Kidney epithelial cell (primary cell): ENCODE measurements around the gene MYORG. TPM values are rescaled to one million over a fixed set of nuclear protein-coding genes. Genes with fewer than 3 reads are reported as not detected.
"Not testable (repeated sequence)": the region's sequence is repeated elsewhere in the genome, so short reads cannot be mapped to it uniquely, and the experiment has no call there.

Source experiments
- DNase-seq: peaks from one replicate; pipeline ENCODE4 v3.0.0-alpha.2; 2010; ENCODE audit warnings: low read depth
- H3K27me3 ChIP-seq: 2 replicates; pipeline ENCODE4 v1.6.0; 2011; ENCODE audit warnings: low read length; ENCODE audit not compliant: control insufficient read depth, insufficient read depth
- H3K36me3 ChIP-seq: 2 replicates; pipeline ENCODE4 v1.5.1; 2011; ENCODE audit warnings: low read length; ENCODE audit not compliant: control insufficient read depth, insufficient read depth
- H3K4me3 ChIP-seq: 2 replicates; pipeline ENCODE4 v1.5.1; 2011; ENCODE audit warnings: low read depth, mild to moderate bottlenecking, control low read depth, low read length
- total RNA-seq: library from RNA; depleted of rRNA; stranded (reverse); fragments of >200 nt; gene quantifications from 2 replicates; pipeline ENCODE4 v1.2.3, GENCODE V29; 2015
- TF ChIP-seq, protein P1 (sequence below): IDR thresholded peaks from 2 replicates; pipeline ENCODE4 v1.5.1; 2011; ENCODE audit warnings: mild to moderate bottlenecking, moderate library complexity, low read length, control low read depth, inconsistent platforms; ENCODE audit not compliant: insufficient read depth, poor library complexity, severe bottlenecking

The MYORG gene
- total RNA-seq, 1 donor from 2014 or later = 3.8 TPM

DNA sequence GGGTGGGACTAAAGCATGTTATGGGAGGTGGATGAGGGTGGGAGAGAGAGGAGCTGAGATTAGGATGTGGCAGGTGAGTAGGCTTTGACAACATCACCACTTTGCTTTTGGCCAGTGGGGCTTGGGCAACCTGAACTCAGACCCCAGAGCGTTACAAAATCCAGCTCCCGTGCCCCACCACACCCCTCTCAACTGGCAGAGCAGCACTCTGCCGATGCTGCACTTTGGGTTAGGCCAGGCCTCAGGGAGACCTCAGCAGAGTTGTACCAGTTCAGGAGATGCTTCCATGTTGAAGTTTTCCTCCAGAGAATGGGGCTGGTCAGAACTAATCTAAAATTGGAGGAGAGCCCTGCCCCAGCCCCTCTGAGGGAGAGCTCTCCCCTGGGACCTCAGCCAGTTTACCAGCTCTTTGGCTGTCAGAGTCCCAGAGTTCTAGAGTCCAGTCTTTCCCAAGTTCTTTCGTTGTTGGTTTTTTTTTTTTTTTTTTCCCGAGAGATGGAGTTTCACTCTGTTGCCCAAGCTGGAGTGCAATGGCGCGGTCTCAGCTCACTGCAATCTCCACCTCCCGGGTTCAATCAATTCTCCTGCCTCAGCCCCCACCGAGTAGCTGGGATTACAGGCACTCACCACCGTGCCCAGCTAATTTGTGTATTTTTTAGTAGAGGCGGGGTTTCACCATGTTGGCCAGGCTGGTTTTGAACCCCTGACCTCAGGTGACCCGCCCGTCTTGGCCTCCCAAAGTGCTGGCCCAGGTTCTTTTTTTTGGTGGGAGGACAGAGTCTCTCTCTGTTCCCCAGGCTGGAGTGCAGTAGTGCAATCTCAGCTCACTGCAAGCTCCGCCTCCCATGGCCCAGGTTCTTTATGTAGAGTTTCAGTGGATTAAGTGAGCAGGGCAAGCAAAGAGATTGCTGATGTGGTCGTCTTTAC, 29.6 kb downstream of the MYORG start:
- no peak for DNase-seq
- H3K36me3 ChIP-seq = no peaks in the 10 kb centered on the region
- no peak overlapping the region for H3K4me3 ChIP-seq
- no peaks in the 10 kb centered on the region for H3K27me3 ChIP-seq
- TF ChIP-seq, protein P1, sequence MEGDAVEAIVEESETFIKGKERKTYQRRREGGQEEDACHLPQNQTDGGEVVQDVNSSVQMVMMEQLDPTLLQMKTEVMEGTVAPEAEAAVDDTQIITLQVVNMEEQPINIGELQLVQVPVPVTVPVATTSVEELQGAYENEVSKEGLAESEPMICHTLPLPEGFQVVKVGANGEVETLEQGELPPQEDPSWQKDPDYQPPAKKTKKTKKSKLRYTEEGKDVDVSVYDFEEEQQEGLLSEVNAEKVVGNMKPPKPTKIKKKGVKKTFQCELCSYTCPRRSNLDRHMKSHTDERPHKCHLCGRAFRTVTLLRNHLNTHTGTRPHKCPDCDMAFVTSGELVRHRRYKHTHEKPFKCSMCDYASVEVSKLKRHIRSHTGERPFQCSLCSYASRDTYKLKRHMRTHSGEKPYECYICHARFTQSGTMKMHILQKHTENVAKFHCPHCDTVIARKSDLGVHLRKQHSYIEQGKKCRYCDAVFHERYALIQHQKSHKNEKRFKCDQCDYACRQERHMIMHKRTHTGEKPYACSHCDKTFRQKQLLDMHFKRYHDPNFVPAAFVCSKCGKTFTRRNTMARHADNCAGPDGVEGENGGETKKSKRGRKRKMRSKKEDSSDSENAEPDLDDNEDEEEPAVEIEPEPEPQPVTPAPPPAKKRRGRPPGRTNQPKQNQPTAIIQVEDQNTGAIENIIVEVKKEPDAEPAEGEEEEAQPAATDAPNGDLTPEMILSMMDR = no peak

DNA sequence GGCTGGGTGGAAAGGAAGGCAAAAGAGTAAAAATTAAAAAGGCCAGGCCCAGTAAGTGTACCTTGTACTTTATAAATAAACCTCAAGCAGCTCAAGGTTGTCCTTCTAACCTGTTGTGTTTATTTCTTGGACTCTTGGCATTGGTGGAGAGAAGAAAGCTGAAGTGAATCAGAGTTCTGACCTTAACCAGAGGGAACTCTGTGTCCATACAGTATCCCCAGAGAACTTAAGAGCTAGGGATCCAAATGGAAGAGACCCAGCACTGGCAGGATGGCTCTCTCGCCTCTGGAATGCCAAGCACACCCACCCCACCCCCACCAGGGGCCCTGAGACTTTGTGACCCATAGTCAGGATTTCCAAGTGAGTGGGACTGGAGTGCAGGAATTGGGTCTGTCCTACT, 33.1 kb downstream of the MYORG start:
- H3K36me3 ChIP-seq = peaks cover 2% of the 10 kb centered on the region
- H3K27me3 ChIP-seq = no peaks in the 10 kb centered on the region
- no peak for DNase-seq
- TF ChIP-seq, protein P1 = no peak
- H3K4me3 ChIP-seq = no peak overlapping the region

DNA sequence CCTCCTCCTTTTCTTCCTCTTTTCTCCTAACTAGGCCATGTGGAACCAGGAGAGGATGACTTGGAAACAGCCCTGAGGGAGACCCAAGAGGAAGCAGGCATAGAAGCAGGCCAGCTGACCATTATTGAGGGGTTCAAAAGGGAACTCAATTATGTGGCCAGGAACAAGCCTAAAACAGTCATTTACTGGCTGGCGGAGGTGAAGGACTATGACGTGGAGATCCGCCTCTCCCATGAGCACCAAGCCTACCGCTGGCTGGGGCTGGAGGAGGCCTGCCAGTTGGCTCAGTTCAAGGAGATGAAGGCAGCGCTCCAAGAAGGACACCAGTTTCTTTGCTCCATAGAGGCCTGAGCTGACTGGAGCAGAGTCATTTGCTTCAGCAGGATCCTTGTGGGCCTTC, 33.6 kb downstream of the MYORG start:
- TF ChIP-seq, protein P1 = no peak
- no peaks in the 10 kb centered on the region for H3K27me3 ChIP-seq
- DNase-seq = no peak
- H3K4me3 ChIP-seq = no peak overlapping the region
- H3K36me3 ChIP-seq = peaks cover 3% of the 10 kb centered on the region

DNA sequence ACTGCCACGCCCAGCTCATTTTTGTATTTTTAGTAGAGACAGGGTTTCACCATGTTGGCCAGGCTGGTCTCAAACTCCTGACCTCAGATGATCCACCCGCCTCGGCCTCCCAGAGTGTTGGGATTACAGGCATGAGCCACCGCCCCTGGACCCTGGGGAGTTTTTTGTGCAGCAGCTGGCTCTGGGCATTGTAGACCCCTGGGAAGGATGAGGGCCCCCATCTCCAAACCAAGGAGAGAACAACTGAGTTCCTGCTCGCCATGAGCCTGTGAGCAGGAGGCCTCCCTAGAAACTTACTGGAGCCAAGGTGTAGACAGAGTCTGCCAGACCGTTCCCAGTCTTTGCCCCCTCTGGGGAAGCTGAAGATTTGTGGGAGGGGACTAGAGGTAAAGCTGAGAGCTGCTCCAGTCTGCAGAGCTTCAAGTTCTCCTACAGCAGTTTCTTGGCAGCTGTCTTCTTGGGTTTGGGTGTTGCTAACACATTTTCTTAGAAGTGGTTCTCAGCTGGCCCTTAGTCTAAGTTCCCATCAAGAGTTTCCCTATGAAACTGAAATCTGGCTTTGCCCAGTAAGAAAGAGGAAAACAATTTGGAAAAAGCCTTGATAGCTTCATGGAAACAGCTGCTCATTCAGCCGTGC, 34.9 kb downstream of the MYORG start:
- peaks cover 3% of the 10 kb centered on the region for H3K36me3 ChIP-seq
- no peak for DNase-seq
- H3K27me3 ChIP-seq = no peaks in the 10 kb centered on the region
- H3K4me3 ChIP-seq = no peak overlapping the region
- TF ChIP-seq, protein P1 = no peak

DNA sequence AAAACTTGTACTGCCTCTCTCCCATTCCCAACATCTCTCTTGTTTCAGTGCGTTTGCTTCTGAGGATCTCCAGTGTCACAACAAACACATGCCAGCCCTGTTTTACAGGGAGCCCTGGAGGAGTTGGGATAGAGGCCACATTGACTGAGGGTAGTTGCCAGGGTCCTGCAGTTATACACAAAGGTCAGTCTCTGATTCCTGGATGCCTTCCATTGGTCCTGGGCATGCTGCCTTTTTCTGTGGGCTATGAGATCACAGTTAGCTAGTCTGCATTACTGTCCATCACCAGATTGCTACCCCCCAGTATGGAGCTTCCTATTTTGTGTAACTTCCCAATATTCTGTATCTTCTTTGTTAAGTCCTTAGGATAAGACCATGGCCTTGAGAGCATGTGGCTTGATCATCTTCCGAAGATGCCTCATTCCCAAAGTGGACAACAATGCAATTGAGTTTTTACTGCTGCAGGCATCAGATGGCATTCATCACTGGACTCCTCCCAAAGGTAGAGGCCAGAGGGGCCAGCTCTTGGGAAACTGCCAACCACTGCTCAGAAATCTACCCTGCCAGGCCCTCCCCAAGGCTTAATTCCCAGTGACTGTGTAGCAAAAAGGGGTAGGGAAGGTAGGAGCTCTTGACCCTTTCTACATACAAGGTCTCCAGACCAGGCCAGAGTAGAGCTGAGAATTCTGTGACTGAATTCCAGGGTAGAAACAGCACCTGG, 37.9 kb downstream of the MYORG start:
- TF ChIP-seq, protein P1 = no peak
- no peak for DNase-seq
- Histone ChIP-seq H3K36me3 (peaks cover 3% of the 10 kb centered on the region), H3K27me3 (no peaks in the 10 kb centered on the region), H3K4me3 (no peak overlapping the region)

DNA sequence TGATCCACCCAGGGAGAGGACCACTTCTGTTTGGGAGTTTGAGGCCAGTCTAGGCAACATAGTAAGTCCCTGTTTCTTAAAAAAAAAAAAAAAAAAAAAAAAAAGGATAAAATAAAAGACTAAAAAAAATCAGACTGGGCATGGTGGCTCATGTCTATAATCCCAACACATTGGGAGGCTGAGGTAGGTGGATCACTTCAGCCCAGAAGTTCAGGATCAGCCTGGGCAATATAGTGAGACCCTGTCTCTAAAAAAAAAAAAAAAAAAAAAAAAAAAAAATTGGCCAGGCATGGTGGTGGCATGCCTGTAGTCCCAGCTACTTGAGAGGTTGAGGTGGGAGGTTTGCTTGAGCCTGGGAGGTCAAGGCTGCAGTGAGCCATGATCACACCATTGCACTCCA, 38.6 kb downstream of the MYORG start:
- not testable (repeated sequence) for H3K36me3 ChIP-seq, DNase-seq, H3K4me3 ChIP-seq

More for the DNA sequence above, 38.6 kb downstream of the MYORG start:
- H3K27me3 ChIP-seq = not testable (repeated sequence)
